Muscle of arm (tissue), 14 donors: ENCODE data around the gene PLXNC1. TPM values are rescaled to one million over a fixed set of nuclear protein-coding genes. Genes with fewer than 3 reads are reported as not detected.
A peak's percentile ranks its signal among the peaks of the same experiment; 100 is the strongest.

Experiments used
- DNase-seq: peaks from one replicate; pipeline ENCODE4 v3.0.0-alpha.2; 2013
- long read RNA-seq, 11 donors: transcript quantifications; one replicate each; lab custom pipeline, GENCODE V29; 2026
- polyA plus RNA-seq, 12 donors: library from polyadenylated mRNA; unstranded; fragments of 120-200 nt; gene quantifications; one replicate each; pipeline ENCODE4 v1.2.1, GENCODE V29; 2013; ENCODE audit not compliant: insufficient read length in 12 of 12

The PLXNC1 gene
- 10 to 100 TPM in 11 of 12 donors, not detected in 1; 11.8 to 28.1 (median 19.9) TPM for polyA plus RNA-seq
- long read RNA-seq, donor 1, full-length matches to known transcripts: 1 of 1 reads
- long read RNA-seq, donor 1, partial matches to known transcripts: 0 of 1 reads
- long read RNA-seq, donor 1, other reads (novel, unspliced or antisense): 0 of 1 reads
- long read RNA-seq, donor 2, full-length matches to known transcripts: 1 of 1 reads
- long read RNA-seq, donor 2, partial matches to known transcripts: 0 of 1 reads
- long read RNA-seq, donor 2, other reads (novel, unspliced or antisense): 0 of 1 reads
- long read RNA-seq, donor 3: 0 reads
- long read RNA-seq, donor 4: 0 reads
- long read RNA-seq, donor 5: 0 reads
- long read RNA-seq, donor 6: 0 reads
- long read RNA-seq, donor 7, full-length matches to known transcripts: 2 of 2 reads
- long read RNA-seq, donor 7, partial matches to known transcripts: 0 of 2 reads
- long read RNA-seq, donor 7, other reads (novel, unspliced or antisense): 0 of 2 reads
- long read RNA-seq, donor 8, full-length matches to known transcripts: 1 of 1 reads
- long read RNA-seq, donor 8, partial matches to known transcripts: 0 of 1 reads
- long read RNA-seq, donor 8, other reads (novel, unspliced or antisense): 0 of 1 reads
- long read RNA-seq, donor 9: 0 reads
- long read RNA-seq, donor 10: 0 reads
- long read RNA-seq, donor 11, full-length matches to known transcripts: 2 of 2 reads
- long read RNA-seq, donor 11, partial matches to known transcripts: 0 of 2 reads
- long read RNA-seq, donor 11, other reads (novel, unspliced or antisense): 0 of 2 reads

- DNase-seq: peak; percentile 69
Measured at GRCh38 chr12:94147991-94148738, at the start of gene PLXNC1. Gene PLXNC1 (plus strand): TSS chr12:94148577. CDS start chr12:94148972, 395 bp downstream.

GRCh38 chr12:94099191-94099590, 49.2 kb upstream of the PLXNC1 start:
- DNase-seq: no peak

DNA sequence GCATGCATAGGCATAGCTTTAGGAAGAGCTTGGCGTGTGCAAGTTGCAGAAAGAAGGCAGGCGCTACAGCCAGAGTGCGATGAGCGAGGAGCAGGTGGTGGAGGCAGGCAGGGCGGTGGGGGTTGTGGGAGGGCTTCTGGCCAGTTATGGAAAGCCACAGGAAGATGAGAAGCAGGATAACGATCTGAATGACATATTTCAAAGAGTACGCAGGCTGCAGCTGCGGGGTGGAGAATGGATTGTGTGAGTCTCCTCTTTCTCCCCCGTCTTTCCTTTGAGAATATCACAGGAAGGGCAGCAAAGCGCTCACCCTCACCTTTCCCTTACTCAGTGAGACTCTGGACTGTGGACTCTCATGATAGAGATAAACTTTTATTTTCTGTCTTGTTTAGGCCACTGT, 48.7 kb upstream of the PLXNC1 start:
- peak; percentile 52 for DNase-seq

- no peak for DNase-seq
Measured at GRCh38 chr12:94100211-94100627, 48.2 kb upstream of the PLXNC1 start.

DNA sequence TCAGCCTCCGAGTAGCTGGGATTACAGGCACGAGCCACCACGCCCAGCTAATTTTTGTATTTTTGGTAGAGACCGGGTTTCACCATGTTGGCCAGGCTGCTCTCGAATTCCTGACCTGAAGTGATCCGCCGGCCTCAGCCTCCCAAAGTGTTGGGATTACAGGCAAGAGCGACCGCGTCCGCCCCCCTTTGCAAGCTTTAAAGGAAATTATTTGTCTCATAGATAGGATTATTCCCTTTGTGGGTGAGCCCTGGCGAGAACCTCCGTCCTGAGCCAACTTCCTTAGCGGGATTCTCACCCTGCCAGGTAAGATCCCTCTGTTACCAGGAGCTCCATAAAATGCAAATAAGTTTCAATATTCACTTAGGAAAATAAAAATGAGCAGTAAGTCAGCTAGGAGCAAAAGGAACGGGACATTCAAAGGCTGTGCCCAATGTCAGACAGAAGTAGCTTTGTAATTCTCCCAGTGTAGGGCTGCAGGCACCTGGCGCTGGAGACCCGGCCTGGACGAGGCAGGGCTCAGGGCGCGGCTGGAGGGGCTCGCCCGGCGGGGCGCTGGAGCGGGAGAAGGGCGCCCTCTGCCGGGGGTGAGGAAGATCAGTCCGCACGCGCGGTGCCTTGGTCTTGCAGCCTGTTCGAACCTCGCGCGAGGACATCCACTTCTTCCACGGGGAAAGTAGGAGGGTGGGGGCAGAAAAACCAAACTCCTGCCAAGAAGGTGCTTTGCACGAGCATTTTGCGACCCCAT, 47.2 kb upstream of the PLXNC1 start:
- peak; percentile 87 for DNase-seq

GRCh38 chr12:94101738-94102660, 46.4 kb upstream of the PLXNC1 start:
- peak; percentile 93 for DNase-seq

DNA sequence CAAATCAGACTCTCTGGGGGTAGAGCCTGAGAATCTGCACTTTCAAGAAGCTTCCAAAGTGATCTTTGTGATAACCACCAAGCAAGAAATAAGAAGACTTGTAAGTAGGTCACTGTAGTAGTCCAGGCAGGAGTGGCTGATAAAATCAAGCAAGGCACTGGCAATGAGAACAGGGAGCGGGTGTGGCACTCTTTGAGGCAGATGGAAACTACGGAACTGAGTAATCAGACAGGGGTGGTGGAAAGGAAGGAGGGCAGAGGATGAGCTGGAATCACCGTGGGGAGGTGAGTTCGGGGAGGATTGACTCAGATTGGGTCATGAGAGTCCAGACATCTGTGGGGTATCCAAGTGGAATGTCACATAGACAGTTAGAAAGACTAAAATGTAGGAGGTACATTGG, 44.4 kb upstream of the PLXNC1 start:
- DNase-seq: no peak

DNA sequence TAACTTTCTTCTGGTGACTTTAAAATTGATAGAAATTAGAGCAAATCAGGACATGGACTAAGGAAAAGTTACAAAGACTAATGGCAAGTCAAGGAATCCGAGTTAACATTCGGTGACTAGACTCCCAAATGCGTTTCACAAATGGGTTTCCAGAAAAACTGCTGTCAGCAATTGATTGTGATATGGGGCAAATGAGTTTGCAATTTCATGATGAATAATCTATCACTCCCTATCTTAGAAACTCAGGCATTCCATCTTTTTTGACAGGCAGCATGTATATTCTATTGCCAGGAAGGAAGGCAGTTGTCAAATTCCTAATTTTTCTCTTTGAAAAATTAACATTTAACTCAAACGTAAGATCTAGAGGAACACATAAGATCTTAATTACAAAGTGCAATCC, 40.5 kb upstream of the PLXNC1 start:
- DNase-seq: no peak

DNA sequence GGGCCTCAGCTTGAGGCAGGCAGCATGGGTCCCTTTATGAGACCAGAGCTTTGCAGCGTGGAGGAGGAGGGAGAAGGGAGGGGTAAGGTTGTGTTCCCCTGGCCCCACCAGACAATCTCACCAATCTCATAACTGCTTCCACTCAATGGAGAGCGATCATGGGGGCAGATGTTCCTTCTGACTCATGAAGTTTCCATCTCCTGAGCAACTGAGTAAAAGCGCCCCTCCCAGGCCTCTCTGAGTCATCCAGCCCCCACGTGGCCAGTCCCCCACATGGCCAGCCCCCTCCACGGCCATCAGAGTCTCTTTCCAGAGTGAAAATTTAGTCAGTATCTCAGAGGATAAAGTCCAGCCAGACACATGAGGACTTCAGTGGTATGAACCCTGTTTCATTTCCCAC, 39.2 kb upstream of the PLXNC1 start:
- DNase-seq: no peak

GRCh38 chr12:94110258-94110657, 38.1 kb upstream of the PLXNC1 start:
- no peak for DNase-seq

GRCh38 chr12:94111302-94111701, 37.1 kb upstream of the PLXNC1 start:
- DNase-seq: no peak

DNA sequence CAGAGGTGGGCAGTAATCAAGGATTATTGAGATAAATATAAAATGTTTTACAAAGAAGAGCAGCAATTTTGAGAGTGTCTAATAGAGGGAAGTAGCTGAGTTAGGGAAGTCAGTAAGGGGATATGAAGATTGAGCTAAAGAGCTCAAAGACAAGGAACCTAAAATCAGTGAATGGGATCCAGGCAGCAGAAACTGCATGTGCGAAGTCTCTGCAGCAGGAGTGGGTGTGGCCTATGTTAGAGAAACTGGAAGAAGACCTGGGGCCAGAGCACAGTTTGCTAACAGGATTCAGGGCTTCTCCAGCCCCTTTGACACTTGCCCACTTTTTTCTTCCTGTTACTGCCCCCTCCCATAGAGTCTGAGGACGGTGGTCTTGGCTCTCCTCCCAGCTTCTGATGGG, 36.3 kb upstream of the PLXNC1 start:
- DNase-seq: no peak

DNA sequence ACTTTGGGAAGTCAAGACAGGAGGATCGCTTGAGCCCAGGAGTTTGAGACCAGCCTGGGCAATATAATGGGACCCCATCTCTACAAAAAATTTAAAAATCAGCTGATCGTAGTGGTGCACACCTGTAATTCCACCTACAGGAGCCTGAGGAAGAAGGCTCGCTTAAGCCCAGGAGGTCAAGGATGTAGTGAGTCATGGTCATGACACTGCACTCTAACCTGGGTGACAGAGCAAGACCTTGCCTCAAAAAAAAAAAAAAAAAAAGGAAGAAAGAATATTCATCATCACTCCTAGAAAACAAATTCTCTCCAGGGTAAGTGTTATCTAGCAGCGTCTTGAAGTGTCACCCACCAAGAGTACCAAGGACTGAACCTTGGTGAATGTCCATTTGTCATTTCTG, 34.2 kb upstream of the PLXNC1 start:
- no peak for DNase-seq

GRCh38 chr12:94116191-94116590, 32.2 kb upstream of the PLXNC1 start:
- no peak for DNase-seq

DNA sequence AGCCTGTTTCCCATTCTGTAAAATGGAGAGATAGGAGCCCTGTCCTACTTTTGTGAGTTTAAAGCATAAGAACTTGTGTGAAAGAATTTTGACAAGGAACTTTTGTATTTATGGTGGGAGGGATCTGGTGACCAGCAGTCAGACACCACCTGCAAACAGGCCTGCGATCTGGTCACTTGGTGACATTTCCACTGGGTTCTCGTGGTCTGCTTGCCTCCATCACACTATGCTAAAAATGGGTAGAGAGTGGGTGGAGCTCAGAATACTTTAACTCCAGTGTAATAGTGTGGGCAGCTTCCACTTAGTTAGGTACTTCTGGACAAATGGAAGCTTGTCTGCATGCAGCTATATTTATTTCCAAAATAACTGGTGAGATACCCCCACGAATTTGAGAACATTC, 26.5 kb upstream of the PLXNC1 start:
- DNase-seq: no peak

DNA sequence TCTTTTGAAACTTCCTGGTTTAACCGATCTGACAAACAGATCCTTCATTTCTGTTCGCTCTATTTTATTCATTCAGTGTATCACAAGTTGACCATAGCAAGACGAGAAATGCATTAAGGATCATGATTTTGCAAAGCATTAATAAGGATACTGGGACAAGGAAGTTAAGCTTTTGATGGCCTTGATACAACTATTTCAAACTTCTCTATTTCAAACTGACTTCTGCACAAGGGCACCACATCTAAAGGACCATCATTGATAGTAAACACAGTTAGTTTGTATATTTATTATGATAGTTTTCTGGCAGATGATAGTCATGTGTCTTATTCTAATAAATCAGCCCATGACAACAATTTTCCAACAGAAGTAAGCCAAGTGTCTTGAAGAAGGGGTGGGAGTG, 25.8 kb upstream of the PLXNC1 start:
- no peak for DNase-seq

GRCh38 chr12:94123127-94123526, 25.2 kb upstream of the PLXNC1 start:
- DNase-seq: no peak

GRCh38 chr12:94126067-94126466, 22.3 kb upstream of the PLXNC1 start:
- no peak for DNase-seq

GRCh38 chr12:94127239-94128131, 20.9 kb upstream of the PLXNC1 start:
- no peak for DNase-seq
